Testis (tissue), 3 donors: ENCODE results near the gene SLX4IP. TPM values are rescaled to one million over a fixed set of nuclear protein-coding genes. Genes with fewer than 3 reads are reported as not detected.

Source experiments
- DNase-seq: peaks from one replicate; pipeline ENCODE4 v3.0.0-alpha.2; 2019
- H3K27ac ChIP-seq, 2 donors: fragments of 200-600 bp; sonication (generic); one replicate each; pipeline ENCODE4 v1.5.1; 2019
- H3K27me3 ChIP-seq: fragments of 200-600 bp; sonication (generic); one replicate; pipeline ENCODE4 v1.5.1; 2019
- H3K36me3 ChIP-seq: fragments of 200-600 bp; sonication (generic); one replicate; pipeline ENCODE4 v1.5.1; 2017; ENCODE audit warnings: low read depth; ENCODE audit errors: missing control alignments
- H3K4me1 ChIP-seq: fragments of 200-600 bp; sonication (generic); one replicate; pipeline ENCODE4 v1.5.1; 2019
- H3K4me3 ChIP-seq, 2 donors: fragments of 200-600 bp; sonication (generic); one replicate each; pipeline ENCODE4 v1.5.1; 2017 to 2019
- H3K9me3 ChIP-seq: fragments of 200-600 bp; sonication (generic); one replicate; pipeline ENCODE4 v1.5.1; 2017
- CTCF ChIP-seq, 3 experiments: fragments of 450-650 bp in 2 of 3; fragments of 200-600 bp in 1 of 3; sonication (generic) in 1 of 3; IDR thresholded peaks; one replicate each; pipeline ENCODE4 v1.5.1; 2016 to 2019; ENCODE audit warnings: antibody characterized with exemption in 3 of 3, mild to moderate bottlenecking in 2 of 3, moderate library complexity in 1 of 3
- POLR2A ChIP-seq: fragments of 450-650 bp; IDR thresholded peaks from one replicate; pipeline ENCODE4 v1.6.1; 2017; ENCODE audit warnings: antibody characterized with exemption, mild to moderate bottlenecking, moderate library complexity
- WGBS, 2 donors: methylation state at CpG; one replicate each; pipeline ENCODE4 v1.1.5; 2018; 5-methylcytosine and 5-hydroxymethylcytosine counted together
- intact Hi-C: fragments of 100-400 bp; cut with DNase I; formaldehyde crosslinking; loops from one replicate; pipeline ENCODE4 v1.15.1; 2023; ENCODE audit warnings: low total_unique reads
- polyA plus RNA-seq: library from polyadenylated mRNA; stranded (reverse); fragments of 350-450 nt; fragmentation: Illumina TruSeq; extraction: RNeasy Lipid Tissue Mini Kit (QIAGEN cat#74804); gene quantifications from one replicate; pipeline ENCODE4 v1.2.3, GENCODE V29; 2014; ENCODE audit warnings: low read depth, low replicate concordance; ENCODE audit not compliant: insufficient read depth
- total RNA-seq, 2 donors: library from RNA; depleted of rRNA; stranded (reverse); fragments of >200 nt; gene quantifications; one replicate each; pipeline ENCODE4 v1.2.3, GENCODE V29; 2016

Gene SLX4IP
- total and polyA plus RNA-seq, 3 donors from 2014 or later = 3.8 to 10.8 (median 9.7) TPM

GRCh38 chr20:10542442-10542841 lies 107.3 kb downstream of the SLX4IP start:
- H3K27me3 ChIP-seq = no peaks in the 10 kb centered on the region
- H3K27ac ChIP-seq = no peak overlapping the region
- intact Hi-C loops = no loop called here
- no peak for TF ChIP-seq POLR2A
- no peak for TF ChIP-seq CTCF (IDR thresholded peaks at IDR 0.05)
- no peak overlapping the region for H3K4me3 ChIP-seq
- H3K9me3 ChIP-seq = no peaks in the 10 kb centered on the region
- DNase-seq = no peak
- no peaks in the 10 kb centered on the region for H3K4me1 ChIP-seq
- H3K36me3 ChIP-seq = no peaks in the 10 kb centered on the region
- 97 to 98% methylated on average over 3 of the region's 3 CpGs for WGBS, 2 donors

- intact Hi-C loops = no loop called here
- Histone ChIP-seq H3K4me1 (no peaks in the 10 kb centered on the region), H3K27ac (no peak overlapping the region), H3K4me3 (no peak overlapping the region), H3K27me3 (no peaks in the 10 kb centered on the region), H3K9me3 (no peaks in the 10 kb centered on the region), H3K36me3 (no peaks in the 10 kb centered on the region)
- DNase-seq = no peak
- TF ChIP-seq CTCF (IDR thresholded peaks at IDR 0.05) (no peak), POLR2A (no peak)
- WGBS, 2 donors = 90 to 93% methylated on average over 3 of the region's 3 CpGs
Observed at GRCh38 chr20:10543480-10543879, 108.4 kb downstream of the SLX4IP start.

GRCh38 chr20:10547276-10548114 lies 112.4 kb downstream of the SLX4IP start:
- Histone ChIP-seq H3K9me3 (no peaks in the 10 kb centered on the region), H3K4me3 (no peak overlapping the region), H3K27ac (no peak overlapping the region), H3K4me1 (peaks cover 6% of the 10 kb centered on the region), H3K27me3 (no peaks in the 10 kb centered on the region), H3K36me3 (no peaks in the 10 kb centered on the region)
- no peak for DNase-seq
- WGBS, 2 donors = 82 to 89% methylated on average over 4 of the region's 4 CpGs
- intact Hi-C loops = no loop called here
- no peak for TF ChIP-seq POLR2A

- 53 to 61% methylated on average over 3 of the region's 3 CpGs for WGBS, 2 donors
Observed at GRCh38 chr20:10549511-10549910, 114.4 kb downstream of the SLX4IP start.

More at GRCh38 chr20:10549511-10549910, 114.4 kb downstream of the SLX4IP start:
- Histone ChIP-seq H3K27ac (no peak overlapping the region), H3K4me3 (no peak overlapping the region), H3K9me3 (no peaks in the 10 kb centered on the region), H3K36me3 (no peaks in the 10 kb centered on the region), H3K4me1 (peaks cover 8% of the 10 kb centered on the region), H3K27me3 (no peaks in the 10 kb centered on the region)
- no peak for DNase-seq
- TF ChIP-seq POLR2A = no peak
- no peak for TF ChIP-seq CTCF (IDR thresholded peaks at IDR 0.05)
- intact Hi-C loops = no loop called here
